Measurements from ENCODE around the gene SYTL3.

SYTL3 gene

GRCh38 chr6:158621694-158622544, 27.9 kb upstream of the SYTL3 start:
- no peak for TF ChIP-seq CTCF (IDR thresholded peaks at IDR 0.05)

GRCh38 chr6:158622545-158623190, 27.2 kb upstream of the SYTL3 start:
- no peak for TF ChIP-seq CTCF (IDR thresholded peaks at IDR 0.05)

DNA sequence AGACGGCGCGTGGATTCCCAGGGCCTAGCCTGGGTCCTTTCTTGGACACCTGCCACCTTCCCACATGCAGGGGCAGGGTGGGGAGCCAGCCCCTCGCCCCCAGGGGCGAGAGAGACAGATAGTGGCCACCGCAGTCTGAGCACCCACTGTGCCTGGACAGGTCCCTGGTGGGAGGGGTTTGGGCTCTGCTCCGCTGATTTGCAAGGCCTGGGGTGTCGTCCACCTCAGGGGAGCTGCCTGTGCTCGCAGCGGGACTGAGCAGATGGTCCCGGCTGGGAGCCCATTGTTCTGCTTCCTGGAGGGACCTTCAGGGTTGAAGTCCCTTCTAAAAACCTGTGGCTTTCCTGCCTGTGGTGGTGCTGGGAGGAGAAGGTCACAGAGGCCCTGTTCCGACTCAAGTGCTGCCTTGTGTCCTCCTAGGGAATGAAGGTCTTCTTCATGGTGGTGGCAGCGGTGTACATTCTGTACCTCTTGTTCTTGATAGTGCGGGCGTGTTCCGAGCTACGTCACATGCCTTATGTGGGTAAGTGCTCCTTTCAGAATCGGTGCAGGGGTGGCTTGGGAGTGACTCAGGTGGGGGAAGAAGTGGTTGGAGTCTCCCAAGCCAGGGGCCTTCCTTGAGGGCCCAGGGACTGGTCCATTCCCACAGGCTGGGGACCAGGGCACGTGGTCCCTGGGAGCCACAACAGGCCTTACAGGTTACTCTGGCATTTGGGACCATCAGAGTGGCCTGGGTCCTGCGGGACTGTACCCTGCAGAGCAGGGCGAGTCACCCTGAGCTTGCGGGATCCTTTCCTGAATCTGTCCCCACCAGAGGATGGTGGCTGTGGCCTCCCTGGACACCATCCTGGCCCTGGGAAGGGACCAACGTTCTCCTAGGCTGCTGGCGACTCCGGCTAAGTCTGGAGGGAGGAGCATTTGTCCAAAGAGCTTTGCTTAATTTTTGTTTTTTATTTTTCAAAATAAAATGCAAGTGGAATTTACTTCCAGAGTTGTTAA, 24.9 kb upstream of the SYTL3 start:
- TF ChIP-seq CTCF (IDR thresholded peaks at IDR 0.05): no peak

- no peak for TF ChIP-seq CTCF (IDR thresholded peaks at IDR 0.05)
These were observed 24.0 kb upstream of the SYTL3 start for GRCh38 chr6:158625881-158626305.

- TF ChIP-seq CTCF (IDR thresholded peaks at IDR 0.05): no peak
These were observed 23.3 kb upstream of the SYTL3 start for GRCh38 chr6:158626360-158627167.

DNA sequence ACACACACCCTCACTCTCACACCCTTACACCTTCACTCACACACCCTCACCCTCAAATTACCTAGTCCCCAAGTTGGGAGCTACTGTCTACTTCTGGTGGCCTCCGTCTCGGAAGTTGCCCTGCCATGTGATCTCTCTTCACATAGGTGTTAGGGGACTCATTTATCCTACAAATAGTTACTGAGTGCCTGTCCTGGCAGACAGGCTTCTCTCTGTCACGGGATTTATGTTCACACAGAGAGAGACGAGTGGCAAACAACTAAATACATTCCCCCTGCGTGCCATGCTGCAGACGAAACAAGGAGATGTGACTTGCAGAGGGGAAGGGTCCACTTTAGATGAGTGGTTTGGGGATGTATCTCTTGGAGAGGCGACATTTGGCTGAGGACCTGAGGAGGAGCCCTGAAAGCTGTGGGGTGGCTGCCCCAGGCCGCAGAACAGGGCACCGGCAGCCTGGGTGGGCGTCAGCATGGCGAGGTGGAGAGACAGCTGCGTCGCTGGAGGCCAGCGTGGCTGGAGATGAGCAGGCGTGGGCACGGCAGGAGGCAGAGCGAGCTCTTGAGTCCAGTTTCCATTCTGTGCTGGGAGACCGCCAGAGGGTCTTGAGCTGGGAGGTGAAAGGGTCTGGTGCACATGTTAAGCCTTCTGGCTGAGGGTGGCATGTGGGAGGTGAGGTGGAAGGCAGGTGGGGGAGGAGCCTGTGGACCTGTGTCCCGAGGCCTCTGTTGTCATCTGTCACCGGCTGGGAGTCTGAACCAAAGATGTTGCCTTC, 22.5 kb upstream of the SYTL3 start:
- TF ChIP-seq CTCF (IDR thresholded peaks at IDR 0.05): no peak
